ENCODE measurements around the gene ZNF287.

ZNF287 gene

DNA sequence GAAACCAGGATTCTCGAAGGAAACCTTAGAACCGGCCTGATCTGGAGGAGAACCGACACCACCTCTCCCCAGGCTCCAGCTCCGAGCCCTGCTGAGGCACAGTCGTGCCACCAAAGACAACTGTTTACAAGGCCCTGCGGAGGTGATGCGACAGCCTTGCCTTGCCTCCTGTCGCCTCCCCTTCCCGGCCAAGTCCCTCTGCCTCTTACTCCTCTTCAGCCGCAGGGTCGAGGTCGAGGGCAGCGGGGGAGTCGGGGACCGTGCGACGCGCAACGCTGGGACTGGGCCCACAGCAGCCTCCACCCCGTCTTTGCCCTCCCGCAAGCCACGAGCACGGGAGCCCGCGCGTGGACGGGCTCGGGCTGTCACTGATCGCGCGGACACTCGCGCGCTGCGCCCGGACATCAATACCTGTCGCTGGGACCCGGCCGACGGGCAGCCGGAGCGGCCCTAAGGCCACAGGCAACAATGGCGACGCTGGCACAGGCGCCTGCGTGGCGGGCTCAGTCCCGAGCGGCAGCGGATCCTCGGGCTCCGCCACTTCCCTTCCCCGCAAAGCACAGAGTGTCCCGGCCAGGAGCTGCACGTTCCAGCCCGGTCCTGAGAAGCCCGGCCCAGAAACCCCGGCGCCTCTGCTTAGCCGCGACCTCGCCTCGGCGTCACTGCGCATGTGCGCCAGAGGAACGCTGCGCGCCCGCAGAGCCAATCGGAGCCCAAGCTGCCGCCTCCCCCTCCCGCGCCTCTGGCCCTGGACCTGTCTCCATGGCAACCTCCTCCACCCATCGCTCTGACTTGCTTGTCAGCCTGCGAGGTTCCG lies at the start of gene ZNF287:
Gene ZNF287 (minus strand): TSS at position 664 of the 817 bp plus-strand sequence. CDS start 1,473 bp downstream, outside the sequence.
- peak; percentile 87 to 94 for DNase-seq
- TF ChIP-seq POLR2A (IDR thresholded peaks at IDR 0.05; ENCODE audit: low read length) (no peak), GATA1 (IDR thresholded peaks at IDR 0.05; ENCODE audit: low read depth, low read length) (no peak)

DNA sequence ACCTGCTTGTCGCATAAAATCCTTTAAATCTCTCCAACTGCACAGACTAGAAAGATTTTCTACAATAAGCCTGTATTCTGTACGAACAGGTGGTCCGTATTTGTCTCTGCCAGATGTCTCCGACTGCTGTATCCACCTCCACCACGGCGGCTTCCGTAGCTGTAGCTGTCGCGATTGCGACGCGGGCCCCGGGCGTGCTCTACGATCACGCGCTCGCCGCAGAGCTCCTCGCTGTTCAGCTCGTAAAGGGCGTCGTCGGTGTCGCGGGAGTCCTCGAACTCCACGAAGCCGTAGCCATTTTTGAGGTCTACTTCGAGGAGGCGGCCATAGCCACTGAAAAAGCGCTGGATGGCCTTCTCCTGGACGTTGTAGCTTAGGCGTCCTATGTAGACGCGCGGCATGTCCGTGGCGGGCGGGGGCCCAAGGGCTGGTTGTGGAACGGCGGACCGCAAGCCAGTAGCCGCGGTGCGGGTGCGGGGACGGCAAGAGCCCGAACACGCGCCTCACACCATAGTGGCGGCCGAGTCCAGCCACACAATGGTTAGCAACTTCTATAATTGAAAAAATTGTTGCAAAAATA lies 48.6 kb upstream of the ZNF287 start:
- no peak for DNase-seq
- TF ChIP-seq GATA1 (IDR thresholded peaks at IDR 0.05; ENCODE audit: low read depth, low read length) = no peak
- no peak for TF ChIP-seq POLR2A (IDR thresholded peaks at IDR 0.05; ENCODE audit: low read length)

DNA sequence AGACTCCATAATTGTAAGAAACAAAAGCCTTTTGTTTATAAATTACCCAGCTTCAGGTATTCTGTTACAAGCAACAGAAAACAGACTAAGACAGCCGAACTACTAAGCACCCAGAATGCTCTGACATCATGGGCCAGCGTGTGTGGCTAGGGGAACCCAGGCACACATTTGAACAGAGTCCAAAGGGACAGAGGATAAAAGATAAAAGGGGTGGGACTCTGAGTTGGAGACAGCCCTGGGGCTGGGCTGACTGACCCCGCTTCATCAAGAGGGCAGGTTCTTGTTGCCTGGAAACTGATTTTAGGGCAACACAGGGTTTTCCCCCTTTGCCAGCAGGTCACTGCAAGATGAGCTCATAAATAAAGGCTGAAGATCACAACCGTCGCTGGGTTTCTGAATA lies 30.5 kb upstream of the ZNF287 start:
- no peak for DNase-seq
- no peak for TF ChIP-seq GATA1 (IDR thresholded peaks at IDR 0.05; ENCODE audit: low read depth, low read length)
- no peak for TF ChIP-seq POLR2A (IDR thresholded peaks at IDR 0.05; ENCODE audit: low read length)

DNA sequence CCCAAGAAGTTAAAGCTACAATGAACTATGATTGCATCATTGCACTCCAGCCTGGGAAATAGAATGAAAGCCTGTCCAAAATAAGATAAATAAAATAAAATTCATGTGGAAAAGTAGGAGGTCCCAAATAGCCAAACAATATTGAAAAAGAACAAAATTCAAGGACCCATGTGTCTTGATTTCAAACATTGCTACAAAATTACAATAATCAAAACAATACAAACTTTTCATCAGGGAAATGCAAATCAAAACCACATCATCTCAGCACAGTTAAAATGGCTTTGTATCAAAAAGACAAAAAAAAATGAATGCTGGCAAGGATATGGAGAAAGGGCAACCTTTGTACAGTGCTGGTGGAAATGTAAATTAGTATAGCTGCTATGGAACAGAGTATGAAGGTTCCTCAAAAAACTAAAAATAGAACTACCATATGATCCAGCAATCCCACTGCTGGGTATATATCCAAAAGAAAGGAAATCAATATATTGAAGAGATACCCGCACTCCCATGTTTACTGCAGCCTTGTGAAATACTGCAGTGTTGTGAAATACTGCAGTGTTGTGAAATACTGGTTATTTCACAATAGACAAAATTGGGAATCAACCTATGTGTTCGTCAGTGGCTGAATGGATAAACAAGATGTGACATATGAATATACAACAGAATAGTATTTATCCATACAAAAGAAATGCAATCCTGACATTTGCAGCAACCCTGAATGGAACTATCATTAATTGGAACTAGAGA lies 24.5 kb upstream of the ZNF287 start:
- TF ChIP-seq POLR2A (IDR thresholded peaks at IDR 0.05; ENCODE audit: low read length) = no peak
- no peak for TF ChIP-seq GATA1 (IDR thresholded peaks at IDR 0.05; ENCODE audit: low read depth, low read length)
- DNase-seq = no peak

DNA sequence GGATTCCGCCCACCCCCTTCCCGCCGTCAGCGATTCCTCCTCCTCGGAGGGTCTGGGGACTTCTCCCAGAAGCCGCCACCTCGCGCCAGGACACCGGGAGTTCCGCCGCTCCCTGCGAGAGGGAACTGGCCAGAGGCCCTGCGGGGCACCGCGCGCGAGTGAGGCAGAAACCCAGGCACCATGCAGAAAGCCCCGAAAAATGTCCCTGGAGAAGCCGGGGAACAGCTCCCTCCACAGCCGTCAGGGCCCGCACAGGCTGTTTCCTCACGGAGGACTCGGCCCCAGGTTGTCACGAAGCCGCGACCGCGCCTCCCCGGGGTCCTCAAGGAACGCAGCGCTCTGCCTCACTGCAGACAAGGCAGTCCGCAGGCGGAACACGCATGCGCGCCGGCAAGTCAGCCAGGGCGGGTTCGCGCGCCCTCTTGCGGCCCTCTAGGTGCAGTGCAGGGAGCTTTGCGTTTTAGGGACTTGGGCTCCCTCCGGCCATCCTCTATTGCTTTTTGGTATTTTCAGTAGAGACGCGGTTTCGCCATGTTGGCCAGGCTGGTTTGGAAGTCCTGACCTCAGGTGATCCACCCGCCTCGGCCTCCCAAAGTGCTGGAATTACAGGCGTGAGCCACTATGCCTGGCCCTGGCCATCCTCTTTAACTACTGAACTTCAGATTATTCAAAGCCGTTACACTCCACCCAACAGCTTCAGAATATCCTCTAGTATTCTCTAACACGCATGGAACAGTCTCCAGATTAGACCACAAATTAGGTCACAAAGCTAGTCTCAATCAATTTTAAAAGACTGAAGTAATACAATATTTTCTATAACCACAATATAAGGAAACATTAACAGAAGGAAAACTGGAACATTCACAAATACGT lies 20.3 kb upstream of the ZNF287 start:
- no peak for TF ChIP-seq GATA1 (IDR thresholded peaks at IDR 0.05; ENCODE audit: low read depth, low read length)
- DNase-seq = peak; percentile 89 to 93

DNA sequence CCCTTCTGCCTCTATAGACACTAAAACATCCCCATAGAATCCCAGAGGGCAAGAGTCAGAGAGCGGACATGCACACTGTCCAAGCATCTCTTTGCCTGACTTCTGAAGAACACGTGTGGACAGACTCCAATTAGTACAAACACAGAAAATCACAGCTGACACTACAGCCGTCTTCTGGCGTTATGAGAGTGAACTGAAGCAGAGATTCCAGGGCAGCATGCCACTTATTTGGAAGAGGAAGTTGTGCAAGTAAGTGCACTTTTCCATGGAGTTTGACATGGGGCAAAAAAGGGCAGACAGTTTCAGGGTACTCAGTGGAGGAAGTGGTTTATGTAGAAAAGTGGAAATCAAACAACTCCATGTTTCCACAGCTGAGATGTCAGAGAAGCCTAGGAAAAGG lies 16.8 kb upstream of the ZNF287 start:
- TF ChIP-seq GATA1 (IDR thresholded peaks at IDR 0.05; ENCODE audit: low read depth, low read length) (no peak), POLR2A (IDR thresholded peaks at IDR 0.05; ENCODE audit: low read length) (no peak)
- no peak for DNase-seq

DNA sequence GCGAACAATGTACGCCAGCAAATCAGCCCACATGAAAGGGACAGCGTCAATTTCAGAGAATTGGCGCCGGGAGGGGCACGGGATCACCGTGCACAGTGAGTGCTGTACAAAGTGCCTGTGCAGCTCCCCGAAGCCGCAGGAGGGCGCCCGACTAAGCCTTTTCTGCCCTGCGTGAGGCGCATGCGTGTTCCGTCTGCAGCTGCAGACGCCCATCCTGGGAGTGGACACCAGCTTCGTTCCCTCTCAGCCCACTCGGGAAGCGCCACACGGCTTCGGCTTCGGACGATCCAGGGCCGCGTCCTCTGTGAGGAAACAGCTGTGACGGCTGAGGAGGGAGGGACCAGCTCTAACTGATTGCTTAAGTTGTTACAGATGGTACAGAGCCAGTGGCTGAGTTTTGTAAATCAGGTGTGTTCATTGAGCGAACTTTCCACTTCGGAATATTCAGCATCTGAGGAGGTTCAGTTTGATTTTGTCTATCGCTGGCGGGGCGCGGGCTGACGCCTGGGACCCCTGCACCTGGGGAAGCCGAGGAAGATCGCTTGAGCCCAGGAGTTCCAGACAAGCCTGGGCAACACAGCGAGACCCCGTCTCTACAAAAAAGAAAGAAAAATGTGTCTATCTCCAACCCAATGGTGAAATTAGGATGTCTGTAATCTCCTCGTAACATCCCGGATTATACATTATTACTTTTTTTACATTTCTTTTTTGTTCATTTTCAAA lies 15.4 kb upstream of the ZNF287 start:
- TF ChIP-seq GATA1 (IDR thresholded peaks at IDR 0.05; ENCODE audit: low read depth, low read length) (no peak), POLR2A (IDR thresholded peaks at IDR 0.05; ENCODE audit: low read length) (no peak)

DNA sequence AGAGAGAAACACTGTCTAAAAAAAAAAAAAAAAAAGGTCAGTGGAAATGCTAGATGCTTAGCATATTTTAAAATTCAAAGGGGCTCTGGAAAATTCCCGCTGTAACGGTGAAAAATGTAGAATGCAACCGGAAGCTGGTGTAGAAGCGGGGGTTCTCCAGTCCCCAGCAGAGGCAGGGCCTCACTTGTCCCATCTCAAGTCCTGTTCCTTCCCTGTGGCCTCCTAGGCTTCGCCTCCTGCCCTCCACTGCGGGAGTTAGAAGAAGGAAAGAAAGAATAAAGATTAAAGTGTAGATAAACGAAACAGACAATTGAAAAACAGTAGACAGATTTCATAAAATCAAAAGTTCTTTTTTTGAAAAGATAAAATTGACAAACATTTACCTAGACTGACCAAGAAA lies 14.8 kb upstream of the ZNF287 start:
- TF ChIP-seq GATA1 (IDR thresholded peaks at IDR 0.05; ENCODE audit: low read depth, low read length) (no peak), POLR2A (IDR thresholded peaks at IDR 0.05; ENCODE audit: low read length) (no peak)

More for the DNA sequence above, 15.4 kb upstream of the ZNF287 start:
- peak; percentile 85 to 90 for DNase-seq

DNA sequence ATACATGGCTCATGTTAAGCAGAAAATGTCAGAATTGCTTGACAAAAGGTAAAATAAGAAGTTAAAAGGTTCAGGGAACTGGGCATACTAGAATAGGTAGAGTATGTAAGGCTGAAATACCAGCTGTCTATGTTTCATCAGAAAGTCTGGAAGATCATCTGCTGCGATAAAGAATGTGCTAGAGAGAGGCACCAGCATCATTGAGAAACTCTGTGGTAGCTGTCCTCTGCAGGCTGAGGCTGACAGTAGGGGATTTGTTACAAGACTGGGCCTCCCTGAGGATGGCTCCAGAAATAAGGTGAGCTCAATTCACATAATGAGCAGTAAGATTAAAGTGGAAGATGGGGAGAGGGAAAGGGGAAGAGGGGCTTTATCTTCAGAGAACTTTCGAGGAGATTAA lies 4.5 kb upstream of the ZNF287 start:
- TF ChIP-seq POLR2A (IDR thresholded peaks at IDR 0.05; ENCODE audit: low read length) = no peak
- no peak for TF ChIP-seq GATA1 (IDR thresholded peaks at IDR 0.05; ENCODE audit: low read depth, low read length)
- no peak for DNase-seq

More for the DNA sequence above, 14.8 kb upstream of the ZNF287 start:
- DNase-seq = no peak

DNA sequence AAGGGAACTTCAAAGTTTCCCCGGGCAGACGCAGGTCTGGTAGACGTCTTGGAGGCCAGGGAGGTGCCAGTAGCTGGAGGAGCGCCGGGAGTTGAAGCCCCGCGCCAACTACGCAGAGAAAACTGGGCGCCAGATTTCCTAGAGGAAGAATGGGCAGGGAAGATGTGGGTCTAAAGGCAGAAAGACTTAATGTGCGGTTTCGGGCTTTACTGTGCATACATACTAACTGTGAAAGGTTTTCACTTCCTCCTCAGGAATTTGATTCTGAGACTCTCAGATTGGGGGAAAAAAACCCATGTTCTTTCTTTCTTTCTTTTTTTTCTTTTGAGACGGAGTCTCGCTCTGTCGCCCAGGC lies 331 bp upstream of the ZNF287 start:
- TF ChIP-seq GATA1 (IDR thresholded peaks at IDR 0.05; ENCODE audit: low read depth, low read length) = no peak
- TF ChIP-seq POLR2A (IDR thresholded peaks at IDR 0.05; ENCODE audit: low read length) = no peak

DNA sequence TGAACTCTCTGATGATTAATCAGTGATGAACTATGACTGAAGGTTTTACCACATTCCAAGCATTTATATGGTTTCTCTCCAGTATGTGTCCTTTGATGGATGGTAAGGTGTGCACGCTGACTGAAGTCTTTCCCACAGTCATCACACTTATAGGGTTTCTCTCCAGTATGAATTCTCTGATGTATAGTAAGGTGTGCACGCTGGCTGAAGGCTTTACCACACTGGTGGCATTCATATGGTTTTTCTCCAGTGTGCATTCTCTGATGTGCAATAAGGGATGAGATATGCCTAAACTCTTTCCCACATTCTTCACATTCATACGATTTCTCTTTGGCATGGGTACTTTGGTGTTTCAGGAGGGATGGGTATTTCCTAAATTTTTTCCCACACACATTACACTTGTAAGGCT lies 16.4 kb downstream of the ZNF287 start:
- TF ChIP-seq POLR2A (IDR thresholded peaks at IDR 0.05; ENCODE audit: low read length) (no peak), GATA1 (IDR thresholded peaks at IDR 0.05; ENCODE audit: low read depth, low read length) (no peak)
- DNase-seq = no peak

More for the DNA sequence above, 331 bp upstream of the ZNF287 start:
- no peak for DNase-seq

DNA sequence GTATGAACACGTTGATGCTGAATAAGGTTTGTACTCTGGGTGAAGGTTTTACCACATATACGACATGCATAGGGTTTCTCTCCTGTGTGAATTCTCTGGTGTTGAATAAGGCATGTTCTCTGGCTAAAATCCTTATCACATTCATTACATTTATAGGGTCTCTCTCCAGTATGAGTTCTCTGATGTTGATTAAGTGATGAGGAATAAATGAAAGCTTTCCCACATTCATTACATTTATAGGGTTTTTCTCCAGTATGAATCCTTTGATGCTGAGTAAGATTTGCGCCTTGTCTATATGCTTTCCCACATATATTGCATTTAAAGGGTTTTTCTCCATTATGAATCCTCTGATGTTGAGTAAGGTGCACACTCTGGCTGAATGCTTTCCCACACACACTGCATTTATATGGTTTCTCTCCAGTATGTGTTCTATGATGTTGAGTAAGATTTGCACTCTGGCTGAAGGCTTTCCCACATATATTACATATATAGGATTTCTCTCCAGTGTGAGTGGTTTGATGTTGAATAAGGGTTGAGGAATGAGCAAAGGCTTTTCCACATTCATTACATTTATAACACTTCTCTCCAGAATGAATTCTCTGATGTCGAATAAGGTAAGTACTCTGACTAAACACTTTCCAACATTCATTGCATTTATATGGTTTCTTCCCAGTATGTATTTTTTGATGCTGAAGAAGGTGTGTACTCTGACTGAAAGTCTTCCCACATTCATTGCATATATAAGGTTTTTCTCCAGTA lies 16.9 kb downstream of the ZNF287 start:
- TF ChIP-seq POLR2A (IDR thresholded peaks at IDR 0.05; ENCODE audit: low read length) (no peak), GATA1 (IDR thresholded peaks at IDR 0.05; ENCODE audit: low read depth, low read length) (no peak)
- DNase-seq = no peak
